Measurements from ENCODE around the gene NNMT.

Gene NNMT

DNA sequence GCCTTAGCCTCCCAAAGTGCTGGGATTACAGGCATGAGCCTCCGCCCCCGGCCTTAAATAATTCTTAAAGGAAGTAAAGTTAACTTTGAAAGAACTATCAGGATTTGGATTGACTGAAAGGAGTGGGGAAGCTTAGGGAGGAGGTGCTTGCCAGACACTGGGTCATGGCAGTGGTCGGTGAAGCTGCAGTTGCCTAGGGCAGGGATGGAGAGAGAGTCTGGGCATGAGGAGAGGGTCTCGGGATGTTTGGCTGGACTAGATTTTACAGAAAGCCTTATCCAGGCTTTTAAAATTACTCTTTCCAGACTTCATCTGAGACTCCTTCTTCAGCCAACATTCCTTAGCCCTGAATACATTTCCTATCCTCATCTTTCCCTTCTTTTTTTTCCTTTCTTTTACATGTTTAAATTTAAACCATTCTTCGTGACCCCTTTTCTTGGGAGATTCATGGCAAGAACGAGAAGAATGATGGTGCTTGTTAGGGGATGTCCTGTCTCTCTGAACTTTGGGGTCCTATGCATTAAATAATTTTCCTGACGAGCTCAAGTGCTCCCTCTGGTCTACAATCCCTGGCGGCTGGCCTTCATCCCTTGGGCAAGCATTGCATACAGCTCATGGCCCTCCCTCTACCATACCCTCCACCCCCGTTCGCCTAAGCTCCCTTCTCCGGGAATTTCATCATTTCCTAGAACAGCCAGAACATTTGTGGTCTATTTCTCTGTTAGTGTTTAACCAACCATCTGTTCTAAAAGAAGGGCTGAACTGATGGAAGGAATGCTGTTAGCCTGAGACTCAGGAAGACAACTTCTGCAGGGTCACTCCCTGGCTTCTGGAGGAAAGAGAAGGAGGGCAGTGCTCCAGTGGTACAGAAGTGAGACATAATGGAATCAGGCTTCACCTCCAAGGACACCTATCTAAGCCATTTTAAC lies at the start of gene NNMT:
TSS of gene NNMT (plus strand) at position 724 of the 929 bp plus-strand sequence. CDS start at position 882, 158 bp downstream.
- no peak for DNase-seq

DNA sequence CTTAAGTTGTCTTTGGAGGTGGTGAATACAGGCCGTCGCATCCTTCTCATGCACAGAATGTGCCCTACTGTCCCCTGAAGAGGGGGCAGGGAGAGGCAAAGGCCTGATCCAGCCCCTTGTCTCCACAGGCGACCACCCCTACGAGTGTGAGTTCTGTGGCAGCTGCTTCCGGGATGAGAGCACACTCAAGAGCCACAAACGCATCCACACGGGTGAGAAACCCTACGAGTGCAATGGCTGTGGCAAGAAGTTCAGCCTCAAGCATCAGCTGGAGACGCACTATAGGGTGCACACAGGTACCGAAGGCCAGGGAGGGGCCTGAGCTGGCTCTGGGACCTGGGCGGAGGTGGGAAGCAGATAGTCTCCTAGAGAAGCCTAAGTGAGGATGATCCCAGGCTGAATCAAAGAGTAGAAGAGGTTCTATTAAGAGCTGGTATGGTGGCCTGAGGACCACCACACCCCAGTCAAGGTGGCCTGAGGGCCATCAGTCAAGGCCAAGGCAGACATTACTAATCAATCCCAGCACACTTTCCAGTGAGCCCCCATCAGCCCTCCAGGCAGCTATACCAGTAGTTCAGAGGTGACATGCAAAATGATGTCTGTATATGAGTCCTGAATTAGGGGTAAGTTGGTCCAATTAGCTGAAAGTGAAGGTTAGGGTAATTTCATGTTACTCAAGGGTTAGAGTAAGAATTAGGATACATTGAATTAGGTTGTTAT lies 49.0 kb upstream of the NNMT start:
- DNase-seq = no peak

GRCh38 chr11:114250180-114250579 lies 46.0 kb upstream of the NNMT start:
- no peak for DNase-seq

- no peak for DNase-seq
These were observed 45.0 kb upstream of the NNMT start for GRCh38 chr11:114250993-114251814.

DNA sequence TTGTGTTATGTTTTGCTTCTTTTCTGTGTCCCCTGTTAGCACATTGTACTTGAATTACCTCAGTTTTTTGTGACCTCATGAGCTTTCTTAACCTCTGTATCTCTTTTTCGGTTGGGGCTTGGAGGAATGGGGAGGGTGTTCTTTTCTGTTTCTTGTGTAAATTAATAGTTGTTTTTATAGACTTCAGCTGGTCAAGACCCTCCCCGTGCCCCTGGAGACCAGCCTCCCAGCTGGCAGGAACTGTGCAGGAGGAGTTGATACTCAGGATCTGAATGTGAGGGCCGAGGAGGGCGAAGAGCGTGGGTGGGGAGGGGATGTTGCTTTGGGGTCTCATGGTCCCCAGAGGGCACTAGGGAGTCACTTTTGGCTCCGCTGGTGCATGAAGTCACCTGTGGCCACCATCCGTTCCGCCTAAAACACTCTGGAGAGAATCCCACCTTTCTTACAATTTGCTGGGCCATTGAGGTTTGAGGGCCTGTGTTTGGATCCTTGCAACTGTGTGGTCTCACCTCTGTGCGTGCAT lies 44.3 kb upstream of the NNMT start:
- no peak for DNase-seq

DNA sequence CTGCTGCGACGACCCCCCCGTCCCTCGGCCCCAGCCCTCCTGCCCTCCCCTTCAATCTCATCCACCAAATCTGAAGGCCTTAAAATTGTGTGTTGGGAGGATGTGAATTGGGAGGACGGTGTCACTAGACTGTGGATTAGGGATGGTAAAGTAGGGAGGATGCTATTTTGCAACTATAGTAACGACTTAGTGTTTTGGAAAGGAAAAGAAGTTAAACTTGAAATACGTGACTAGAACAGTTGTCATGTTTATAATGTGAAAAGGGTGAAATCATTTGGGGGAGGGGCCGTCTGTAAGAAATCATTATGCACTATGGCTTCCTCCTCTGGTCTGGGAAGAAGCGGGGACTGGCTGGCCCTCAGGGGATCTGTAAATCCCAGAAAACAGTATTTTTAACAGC lies 43.4 kb upstream of the NNMT start:
- no peak for DNase-seq

GRCh38 chr11:114253771-114254170 lies 42.4 kb upstream of the NNMT start:
- DNase-seq = no peak

- DNase-seq = no peak
These were observed 41.5 kb upstream of the NNMT start for GRCh38 chr11:114254571-114255146.

GRCh38 chr11:114255289-114255688 lies 40.9 kb upstream of the NNMT start:
- no peak for DNase-seq

- DNase-seq = no peak
These were observed 39.8 kb upstream of the NNMT start for GRCh38 chr11:114256176-114256966.

DNA sequence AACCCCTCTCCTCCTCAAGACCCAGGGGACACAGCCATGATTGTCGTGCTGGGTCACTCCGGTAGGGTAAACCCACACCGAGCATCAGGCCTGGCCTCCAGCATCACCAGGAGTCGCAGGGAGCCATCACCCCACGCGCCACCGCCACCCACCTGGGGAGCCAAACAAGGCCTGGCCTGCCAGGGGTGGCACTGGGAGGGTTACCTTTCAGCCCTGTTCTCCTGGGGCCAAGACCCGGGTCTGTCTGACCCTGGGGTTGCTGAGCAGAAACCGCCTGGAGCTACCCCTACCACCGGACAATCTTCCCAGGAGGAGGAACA lies 39.3 kb upstream of the NNMT start:
- no peak for DNase-seq

DNA sequence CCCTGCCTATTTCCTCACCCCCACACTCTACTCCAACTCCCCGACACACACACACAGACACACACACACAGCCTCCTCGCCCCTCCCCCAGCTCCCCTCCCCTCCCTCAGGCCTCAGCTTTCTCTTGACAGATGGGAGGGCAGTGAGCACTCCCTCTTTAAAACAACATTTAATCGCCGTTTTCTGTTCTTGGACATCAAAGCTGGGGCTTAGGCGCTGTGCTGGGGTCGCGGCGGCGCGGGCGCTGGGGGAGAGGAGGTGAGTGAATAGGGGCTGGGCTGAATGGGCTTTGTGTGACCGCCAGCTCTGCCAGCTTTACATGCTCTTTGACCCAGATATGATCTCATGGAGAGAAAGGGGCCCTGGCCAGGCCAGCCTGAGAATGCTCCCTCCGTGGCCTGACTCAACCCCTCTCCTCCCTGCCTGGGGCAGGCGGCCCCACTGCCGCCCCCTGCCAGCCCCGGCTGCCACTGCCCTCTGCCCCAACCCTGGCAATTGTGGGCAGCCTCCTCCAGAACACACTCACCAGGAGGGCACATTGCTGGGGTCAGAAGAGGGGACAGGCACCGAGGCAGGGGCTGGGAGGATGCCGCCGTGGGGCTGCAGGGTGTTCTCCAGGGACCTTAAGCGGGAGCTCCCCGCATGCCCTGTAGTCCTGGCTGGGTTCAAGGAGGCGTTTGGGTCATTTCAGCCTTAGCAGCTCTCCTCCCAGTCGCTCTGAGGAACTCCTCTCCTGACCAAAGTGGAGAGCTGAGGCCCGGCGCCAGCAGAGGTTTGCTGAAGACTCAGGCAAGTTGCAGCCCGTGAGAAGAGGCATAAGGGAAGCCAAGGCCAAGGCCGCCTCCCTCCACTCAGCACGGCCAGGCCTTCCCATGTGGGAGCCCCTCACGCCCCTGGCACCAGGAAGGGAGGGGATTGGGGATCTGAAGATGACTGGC lies 38.3 kb upstream of the NNMT start:
- DNase-seq = no peak

- peak; percentile 54 for DNase-seq
These were observed 37.5 kb upstream of the NNMT start for GRCh38 chr11:114258696-114259095.

GRCh38 chr11:114259124-114259526 lies 37.1 kb upstream of the NNMT start:
- peak; percentile 51 for DNase-seq

DNA sequence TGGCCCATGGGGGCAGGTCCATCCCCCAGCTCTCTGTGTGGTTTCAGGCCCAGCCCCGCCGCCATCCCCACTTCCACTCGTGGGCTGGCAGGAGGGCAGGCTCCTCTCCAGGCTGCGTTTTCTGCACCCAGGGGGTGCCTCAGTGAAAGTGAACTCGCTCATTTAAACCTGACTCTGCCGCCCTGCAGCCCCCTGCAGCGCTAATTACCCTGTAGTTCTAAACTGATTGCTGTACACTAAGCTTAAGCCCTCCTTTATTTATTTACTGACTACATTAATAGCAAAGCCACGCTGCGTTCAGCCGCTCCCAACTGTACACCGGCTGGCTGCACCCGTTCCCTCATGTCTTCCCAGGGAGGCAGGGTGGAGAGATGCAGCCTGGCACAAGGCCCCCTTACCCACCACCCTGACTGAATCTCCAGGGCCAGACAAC lies 36.6 kb upstream of the NNMT start:
- DNase-seq = no peak

DNA sequence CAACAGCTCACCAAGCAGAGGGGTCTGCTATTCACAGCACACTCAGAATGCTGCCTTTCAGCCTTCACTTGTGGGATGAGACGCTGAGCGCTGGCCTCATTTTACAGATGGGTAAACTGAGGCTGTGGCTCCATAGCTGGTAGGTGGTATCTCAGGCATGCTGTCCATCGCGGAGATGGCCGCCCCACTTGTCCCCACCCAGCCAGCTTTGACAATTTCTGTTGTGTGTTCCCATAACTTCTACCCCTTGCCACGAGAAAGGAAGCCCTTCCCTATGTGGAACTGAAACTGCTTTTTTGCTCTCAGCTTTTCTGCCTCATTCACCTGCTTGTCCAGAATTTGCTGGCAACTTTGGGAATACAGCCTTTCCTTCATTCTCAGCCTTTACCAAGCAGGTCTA lies 36.1 kb upstream of the NNMT start:
- no peak for DNase-seq

DNA sequence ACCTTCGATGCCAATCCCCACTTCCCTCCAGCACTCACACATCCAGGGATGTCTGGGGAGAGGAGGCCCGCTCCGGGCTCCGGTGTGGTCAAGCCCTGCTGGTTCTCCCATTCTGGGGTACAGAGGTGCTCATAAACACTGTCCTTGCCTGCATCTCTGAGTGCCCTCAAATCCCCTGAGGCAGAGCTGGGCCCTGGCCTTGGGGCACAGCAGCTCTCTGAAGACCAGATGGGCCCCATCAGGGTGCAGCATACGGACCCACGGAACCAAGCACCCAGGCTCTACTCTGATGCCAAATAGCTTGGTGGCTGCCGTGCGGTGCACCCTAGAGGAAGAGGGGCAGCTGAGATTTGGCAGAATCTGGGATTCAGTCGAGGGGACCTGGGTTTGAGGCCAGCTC lies 35.7 kb upstream of the NNMT start:
- no peak for DNase-seq

DNA sequence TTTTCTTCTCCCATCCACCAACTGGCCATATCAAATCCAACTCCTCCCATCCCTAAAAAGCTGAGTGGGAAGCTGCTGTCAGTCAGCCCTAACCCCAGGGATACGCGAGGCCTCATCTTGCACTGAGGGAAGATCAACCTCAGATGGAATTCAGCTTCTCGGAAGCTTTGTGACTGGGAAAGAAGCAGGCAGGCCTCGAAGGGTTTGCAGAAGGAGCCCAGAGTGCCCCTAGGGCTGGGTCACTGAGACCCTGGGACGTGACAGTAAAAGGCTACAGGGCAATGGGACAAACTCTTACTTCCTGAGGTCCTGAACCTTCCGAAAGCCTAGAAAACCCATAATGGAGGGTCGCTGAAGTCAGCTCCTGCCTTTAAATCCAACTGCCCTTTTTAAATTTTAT lies 34.4 kb upstream of the NNMT start:
- DNase-seq = no peak

DNA sequence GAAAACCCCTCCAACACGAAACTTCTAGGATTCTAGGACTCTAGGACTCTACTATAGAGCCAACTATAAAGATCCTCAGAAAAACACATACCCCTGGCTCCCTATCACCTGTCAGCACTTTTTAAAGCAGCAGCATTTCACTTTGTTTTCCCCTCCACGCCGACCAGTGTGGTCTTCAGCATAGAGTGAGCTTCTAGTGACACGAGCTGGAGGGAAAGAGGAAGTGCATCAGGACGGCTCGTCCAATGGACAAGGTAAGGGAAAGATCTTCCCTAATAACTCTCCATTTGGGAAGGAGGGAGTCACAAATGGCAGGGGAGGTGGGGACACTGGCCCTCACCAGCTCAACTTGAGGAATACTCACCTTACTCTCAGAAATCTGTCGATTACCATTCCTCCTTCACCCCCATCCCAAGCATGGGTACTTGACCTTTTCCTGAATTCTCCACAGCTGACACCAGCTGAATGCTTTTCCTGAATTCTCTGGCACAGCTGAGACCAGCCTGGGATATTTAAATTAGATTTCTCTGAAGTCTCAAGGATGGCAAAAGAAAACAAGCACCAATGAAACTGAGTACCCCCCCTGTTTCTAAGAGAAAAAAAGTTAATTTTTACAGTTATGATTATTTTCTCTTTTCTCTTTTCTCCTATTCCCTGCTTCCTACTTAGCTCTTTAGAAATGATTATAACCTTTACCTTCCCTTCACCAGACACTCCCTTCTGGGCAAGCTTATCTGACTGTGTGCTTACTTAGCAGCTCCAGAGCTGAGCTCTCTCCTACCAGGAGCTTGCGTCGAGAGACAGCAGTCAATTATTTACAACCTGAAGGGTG lies 33.3 kb upstream of the NNMT start:
- DNase-seq = no peak

Data from CD4-positive, alpha-beta T cell treated with Interleukin-15 for 1 hour (primary cell).